H7 (cell line): ENCODE measurements around the gene KLB. TPM values are rescaled to one million over a fixed set of nuclear protein-coding genes. Genes with fewer than 3 reads are reported as not detected.

Source experiments
- DNase-seq: peaks from one replicate; pipeline ENCODE4 v3.0.0; 2012
- H3K27me3 ChIP-seq: 2 replicates; pipeline ENCODE4 v1.6.0; 2011; ENCODE audit warnings: mild to moderate bottlenecking, low read length; ENCODE audit not compliant: control insufficient read depth, insufficient read depth
- H3K36me3 ChIP-seq: replicated peaks from 2 replicates; pipeline ENCODE4 v1.5.1; 2011; ENCODE audit warnings: low read length; ENCODE audit not compliant: control insufficient read depth, insufficient read depth
- H3K4me3 ChIP-seq: 2 replicates; pipeline ENCODE4 v1.5.1; 2011; ENCODE audit warnings: low read depth, mild to moderate bottlenecking, control low read depth, low read length, moderate library complexity; ENCODE audit not compliant: insufficient read depth
- total RNA-seq: library from RNA; depleted of rRNA; stranded (reverse); fragments of >200 nt; shearing (Covaris generic); gene quantifications from 2 replicates; pipeline ENCODE4 v1.2.3, GENCODE V29; 2014; rRNA removed

KLB gene
- total RNA-seq, 1 experiment from 2014 or later: not detected

DNA sequence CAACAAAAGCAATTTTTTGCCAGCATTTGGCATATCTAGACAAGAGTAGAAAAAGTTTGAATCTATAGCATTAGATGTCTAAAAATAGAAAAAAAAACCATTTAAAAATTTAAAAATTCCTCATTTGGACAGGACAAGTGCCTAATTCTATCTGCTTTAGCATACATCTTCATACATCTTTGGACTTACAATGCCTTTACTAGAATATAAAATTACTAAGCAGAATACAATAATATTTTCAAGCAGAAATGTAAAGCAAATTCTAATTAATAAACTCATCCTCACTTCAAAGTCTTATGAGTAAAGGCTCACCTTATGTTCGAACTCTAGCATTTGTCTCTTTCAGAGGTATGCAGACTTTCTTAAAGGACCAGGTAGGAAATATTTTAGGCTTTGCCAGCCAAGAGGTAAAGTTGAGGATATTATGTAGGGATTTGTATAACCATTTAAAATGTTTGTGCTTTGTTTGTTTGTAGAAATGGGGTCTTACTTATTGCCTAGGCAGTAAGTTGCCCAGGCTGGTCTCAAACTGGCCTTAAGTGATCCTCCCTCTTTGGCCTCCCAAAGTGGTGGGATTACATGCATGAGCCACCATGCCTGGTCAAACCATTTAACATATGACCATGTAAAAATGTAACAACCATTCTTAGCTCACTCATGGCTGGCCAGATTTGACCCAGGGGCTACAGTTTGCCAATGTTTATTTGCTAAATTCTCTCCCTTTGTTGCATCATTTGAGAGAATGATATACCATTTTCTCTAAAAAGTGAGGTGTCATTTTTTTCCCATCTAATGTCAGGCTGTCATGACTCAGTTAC, 91.4 kb downstream of the KLB start:
- Histone ChIP-seq H3K27me3 (no peaks in the 10 kb centered on the region), H3K36me3 (peaks cover 7% of the 10 kb centered on the region), H3K4me3 (no peak overlapping the region)
- DNase-seq: no peak

DNA sequence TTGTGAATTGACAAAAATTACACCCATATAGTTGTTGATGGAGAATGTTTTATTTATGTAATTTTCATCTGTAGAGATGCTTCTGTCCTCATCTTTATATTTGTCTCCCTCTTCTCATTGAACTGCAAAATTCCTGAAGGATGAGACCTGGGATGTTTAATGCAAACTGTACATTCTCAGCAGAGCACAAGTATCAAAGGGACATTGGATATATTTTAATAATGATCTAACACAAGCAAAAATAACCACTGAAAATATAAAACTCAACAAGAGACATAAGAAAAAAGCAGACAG, 91.9 kb downstream of the KLB start:
- Histone ChIP-seq H3K27me3 (no peaks in the 10 kb centered on the region), H3K4me3 (no peak overlapping the region), H3K36me3 (peaks cover 12% of the 10 kb centered on the region)
- no peak for DNase-seq

Other genes starting within 250 kb of the KLB start
- 7.1 and 10.8 TPM in 2 replicates for gene WDR19, start 224.4 kb upstream of the KLB start, total RNA-seq
- gene RFC1, start 40.6 kb upstream of the KLB start, total RNA-seq: 44.7 and 69.7 TPM in 2 replicates
- gene RPL9, start 52.0 kb downstream of the KLB start, total RNA-seq: 1,441 and 1,920 TPM in 2 replicates
- 18.4 and 28.1 TPM in 2 replicates for gene LIAS, start 52.1 kb downstream of the KLB start, total RNA-seq
- gene UGDH, start 120.5 kb downstream of the KLB start, total RNA-seq: 38.4 and 38.7 TPM in 2 replicates
- 30.3 and 60.0 TPM in 2 replicates for gene SMIM14, start 231.9 kb downstream of the KLB start, total RNA-seq